GM19023 (cell line): ENCODE data around the gene CNTFR.

Source experiments
- ATAC-seq: cut with Tn5 transposase; IDR thresholded peaks from one replicate; pipeline ENCODE4 v1.9.1; 2021; ENCODE audit warnings: mild to moderate bottlenecking, moderate library complexity; ENCODE audit not compliant: unreplicated experiment

The CNTFR gene

DNA sequence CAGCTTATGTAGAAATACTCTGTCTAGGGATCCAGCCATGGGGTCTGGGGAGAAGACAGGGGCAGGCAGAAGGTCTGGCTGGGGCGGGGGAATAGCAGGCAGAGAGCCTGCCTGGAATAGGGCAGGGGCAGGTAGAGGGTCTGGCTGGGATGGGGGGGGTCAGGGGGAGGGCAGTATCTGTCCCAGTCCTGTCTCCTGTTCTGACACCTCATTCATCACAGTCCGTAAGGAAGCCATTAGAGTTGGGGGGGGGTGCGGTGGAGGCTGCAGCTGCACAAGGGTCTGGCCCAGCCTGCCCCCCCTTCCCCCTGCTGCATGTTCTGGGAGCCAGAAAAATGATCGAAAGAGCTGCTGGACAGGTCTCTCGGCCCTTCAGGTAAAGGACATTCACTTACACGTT, 32.6 kb downstream of the CNTFR start:
- no peak for ATAC-seq

DNA sequence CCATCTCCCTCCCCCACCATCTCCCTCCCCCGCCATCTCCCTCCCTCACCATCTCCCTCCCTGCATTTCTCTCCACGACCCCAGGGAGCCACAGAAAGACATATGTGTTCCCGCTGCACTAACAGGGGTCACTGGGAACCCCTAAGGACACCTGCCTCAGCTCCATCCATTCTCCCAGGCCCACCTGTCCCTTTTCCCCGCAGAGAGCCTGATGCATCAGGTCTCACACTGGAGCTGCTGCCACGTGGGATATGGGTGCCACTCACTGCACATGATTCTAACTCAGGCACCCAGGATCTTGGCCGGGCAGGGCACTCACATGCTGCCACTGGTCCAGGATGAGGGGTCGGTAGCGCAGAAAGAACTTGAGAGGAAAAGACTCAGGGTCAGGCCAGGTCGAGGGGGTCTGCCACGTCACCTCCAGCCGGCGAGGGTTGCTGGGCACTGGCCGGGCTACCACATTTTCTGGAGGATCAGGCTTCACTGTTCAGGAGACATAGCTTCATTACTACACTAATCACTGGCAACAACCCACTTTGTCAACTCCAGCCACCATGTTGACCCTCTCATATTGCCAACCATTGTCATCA, 33.5 kb downstream of the CNTFR start:
- ATAC-seq: no peak

DNA sequence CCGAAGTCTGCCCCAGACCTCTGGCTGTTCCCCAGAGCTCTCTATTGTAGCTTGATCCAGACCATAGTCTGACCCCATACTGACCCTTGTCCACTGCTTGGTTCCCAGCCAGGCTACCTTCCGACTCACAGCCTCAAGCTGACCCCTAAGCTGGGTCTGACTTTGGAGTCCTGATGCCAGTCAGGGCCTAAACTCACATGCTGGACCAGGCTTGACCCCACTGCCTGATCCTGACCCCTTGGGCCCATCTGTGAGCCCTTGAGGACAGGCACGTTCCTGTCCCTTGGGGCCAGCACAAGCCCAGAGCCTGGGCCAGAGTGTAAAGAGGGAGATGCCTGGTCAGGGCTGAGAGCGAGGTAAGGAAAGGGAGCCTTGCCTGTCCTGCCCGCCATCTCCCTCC, 34.0 kb downstream of the CNTFR start:
- no peak for ATAC-seq

DNA sequence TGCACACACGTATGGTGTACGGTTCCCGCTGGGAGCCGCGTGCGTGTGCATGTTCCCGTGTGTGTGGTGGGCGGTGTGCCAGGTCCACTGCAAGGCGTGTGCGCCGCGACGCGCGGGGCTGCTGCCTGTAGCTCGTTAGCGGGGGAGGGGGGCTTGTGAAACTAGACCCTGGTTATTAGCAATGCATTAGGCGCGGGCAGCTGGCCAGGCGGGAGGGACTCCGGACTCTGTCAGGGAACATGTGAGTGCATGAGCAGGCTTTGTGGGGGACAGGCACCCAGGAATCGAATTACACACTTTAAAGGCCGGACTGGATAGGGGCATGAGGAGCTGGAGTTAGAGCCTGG, 34.5 kb downstream of the CNTFR start:
- ATAC-seq: no peak

DNA sequence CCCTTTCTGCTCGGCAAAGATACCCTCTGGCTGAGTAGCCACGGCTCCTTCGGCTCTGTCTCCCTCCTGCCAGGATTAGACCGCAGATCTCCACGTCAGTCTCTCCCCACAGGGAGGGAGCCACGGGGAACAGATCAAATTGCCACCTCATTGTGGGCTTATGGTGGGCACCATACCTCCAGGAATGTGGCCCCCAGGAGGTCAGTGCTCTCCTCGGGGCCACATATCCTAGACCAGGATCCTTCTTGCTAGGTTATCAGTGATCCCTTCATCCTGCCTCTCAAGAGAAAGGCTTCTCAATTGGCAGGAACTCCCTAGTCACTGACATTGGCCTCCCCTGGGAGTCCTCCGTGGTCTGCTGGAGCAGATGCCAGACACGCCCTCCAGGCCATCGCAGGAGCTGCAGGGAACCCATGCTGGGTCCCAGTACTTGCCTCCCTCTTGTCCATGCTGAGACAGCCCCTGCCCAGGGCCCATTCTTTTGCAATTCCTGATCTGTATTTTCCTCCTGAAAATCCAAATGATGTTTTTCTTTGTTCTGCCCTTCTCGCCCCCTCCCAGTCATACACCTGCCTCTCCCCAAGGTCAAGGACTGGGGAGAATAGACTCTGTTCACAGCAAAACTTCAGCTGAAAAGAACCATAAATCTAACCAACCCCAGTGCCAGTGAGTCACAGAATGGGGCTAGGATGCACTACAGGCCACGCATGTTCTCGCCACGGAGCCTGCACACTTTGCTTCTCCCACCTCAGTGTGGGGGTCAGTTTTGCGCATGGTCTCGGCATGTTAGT, 35.1 kb downstream of the CNTFR start:
- no peak for ATAC-seq

DNA sequence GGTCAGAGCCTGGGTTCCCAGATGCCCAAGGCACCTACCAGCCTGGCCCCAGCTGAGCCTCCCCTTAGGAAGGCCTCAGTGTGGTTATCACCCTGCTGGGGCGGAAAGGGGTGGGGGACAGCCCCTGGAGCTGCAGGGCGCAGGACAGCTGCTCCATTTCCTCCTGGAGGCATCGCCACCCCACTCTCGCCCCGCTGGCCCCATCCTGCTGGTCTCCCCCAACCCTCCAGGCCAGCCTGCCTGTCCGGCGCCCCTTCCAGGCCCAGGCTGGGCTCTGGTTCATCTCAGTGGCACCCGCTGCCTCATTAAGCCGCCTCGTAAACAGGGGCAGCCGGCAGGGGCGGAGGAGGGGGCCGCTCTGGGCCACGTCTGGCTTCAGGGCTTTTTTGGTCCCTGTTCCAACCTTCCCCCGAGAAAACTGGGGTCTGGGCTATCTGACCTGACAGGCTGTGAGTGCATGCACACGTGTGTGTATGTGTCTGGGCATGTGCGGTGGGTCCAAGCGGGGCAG, 36.0 kb downstream of the CNTFR start:
- ATAC-seq: no peak

DNA sequence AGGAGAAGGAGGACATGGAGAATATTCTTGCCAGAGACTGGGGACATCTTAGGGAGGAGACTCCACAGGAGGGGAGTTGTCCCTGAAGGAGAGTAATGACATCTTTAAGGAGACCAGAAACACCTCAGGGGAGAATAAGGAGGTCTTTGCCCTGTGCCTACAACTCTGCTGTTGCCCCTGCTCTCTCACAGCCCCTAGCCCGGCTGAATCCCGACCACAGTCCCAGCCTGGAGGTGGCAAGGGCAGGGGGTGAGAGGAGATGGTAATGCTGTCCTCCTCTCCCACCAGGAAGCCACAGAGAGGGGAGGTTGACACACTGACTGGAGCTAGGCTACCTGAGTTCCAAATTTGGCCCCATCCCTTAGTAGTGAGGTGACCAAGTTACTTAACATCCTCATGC, 36.5 kb downstream of the CNTFR start:
- ATAC-seq: no peak

DNA sequence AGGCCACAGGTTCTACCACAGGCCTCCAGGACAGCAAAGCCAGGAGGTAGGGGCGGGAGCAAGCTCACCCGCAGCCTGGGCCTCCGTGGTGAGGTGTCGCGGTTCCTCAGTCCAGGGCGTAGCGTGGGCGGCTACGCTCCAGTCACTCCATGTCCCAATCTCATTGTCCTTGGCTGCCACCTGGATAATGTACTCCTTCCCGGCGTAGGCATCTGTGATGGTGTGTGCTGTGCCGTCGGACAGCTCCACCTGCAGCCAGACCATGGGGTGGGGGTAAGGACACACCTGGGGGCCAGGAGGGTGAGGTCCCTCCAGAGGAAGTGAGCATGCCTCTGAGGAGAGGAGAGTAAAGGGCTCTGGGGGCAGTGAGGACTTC, 36.9 kb downstream of the CNTFR start:
- ATAC-seq: no peak

DNA sequence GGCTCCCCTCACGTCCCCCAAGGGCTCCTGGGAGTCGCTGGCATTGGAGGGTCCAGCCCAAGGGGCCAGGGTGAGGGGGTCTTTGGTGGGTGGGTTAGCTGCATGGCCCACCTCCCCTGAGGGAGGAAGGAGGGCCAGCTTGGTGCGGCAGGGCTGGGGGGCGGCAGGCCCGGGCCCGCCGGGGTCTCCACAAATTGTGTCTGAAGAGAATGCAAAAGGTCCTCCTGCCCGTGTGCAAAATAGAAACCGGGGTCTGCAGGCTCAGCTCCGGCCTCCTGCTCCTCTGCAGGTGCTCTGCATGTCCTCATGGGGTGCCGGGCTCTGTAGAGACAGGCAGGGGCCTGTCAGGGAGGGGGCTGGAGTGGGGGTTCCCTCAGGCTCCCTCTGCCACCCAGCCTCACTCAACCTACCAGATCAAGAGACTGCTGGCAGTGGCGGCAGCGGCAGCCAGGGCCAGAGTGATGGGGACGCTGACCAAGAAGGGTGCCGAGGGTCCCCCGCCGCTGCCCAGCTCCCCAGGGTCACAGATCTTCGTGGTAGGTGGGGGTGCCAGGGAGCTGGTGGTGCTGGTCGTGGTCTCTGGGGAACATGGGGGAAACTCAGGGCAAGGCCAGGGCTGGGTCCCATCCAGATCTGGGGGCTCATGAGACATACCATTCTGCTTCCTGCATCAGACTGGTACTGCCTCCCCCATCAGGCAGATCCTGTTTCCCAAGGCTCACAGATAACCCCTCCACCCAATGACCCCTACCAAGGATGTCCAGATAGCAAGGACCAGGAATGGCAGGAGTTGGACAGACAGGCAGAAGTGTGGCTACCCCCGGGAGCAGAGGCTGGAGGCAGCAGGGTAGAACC, 37.5 kb downstream of the CNTFR start:
- ATAC-seq: no peak

DNA sequence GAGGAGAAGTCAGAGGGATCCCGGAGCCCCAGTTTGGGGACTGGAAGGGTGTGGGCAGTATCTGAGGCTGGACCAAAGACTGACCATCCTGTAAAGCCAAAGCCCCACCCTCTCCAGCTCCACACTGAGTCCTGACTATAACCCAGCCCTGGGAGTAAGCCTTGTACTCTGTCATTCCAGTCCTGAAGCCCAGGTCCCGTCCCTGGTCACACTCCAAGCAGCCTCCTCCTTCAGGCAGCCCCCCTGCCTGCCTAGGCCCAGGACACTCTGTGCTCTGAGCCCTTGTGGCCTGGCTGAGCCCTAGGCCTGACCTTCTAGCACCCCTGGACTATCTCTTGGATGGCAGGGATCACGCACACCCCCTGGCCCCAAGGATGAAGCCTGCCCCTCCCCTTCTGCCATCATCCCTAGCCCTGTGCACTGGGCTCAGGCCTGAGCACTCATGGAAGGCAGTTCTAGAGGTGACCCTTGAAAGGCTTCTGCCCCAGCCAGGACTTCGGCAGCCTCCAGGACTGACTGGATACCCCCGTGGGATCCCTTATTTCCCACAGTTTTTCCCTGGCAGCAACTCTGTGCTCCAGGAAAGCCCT, 38.7 kb downstream of the CNTFR start:
- no peak for ATAC-seq

DNA sequence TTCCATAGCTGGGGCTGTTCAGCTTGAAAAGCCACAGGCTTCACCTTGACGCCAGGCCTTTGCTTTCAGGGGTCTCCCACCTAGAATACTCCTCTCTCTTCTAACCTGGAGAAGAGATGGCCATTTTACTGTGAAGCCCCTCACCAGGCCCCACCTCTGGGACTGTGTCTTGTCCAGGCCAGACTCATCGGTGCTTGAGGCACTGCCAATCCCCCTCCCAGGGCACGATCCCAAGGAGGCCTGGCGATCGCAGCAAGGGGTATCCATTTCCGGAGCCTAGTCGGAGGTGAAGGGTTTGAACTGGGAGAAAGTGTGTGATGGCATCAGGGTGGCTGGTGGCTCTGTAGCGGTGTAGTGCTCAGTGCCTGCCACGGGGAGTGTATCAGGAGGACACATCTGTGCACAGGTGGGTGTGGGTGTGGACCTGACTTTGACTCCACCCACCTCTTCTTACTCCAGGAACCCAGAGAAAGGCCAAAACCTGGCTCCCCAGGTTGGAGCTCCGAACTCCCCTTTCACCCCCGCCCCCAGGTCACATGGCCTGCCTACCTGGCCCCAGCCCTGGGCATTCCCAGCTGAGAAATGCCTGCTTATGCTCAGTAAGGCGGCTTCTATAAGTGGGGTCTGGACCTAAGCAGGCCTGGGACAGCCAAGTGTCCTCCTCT, 39.4 kb downstream of the CNTFR start:
- no peak for ATAC-seq

DNA sequence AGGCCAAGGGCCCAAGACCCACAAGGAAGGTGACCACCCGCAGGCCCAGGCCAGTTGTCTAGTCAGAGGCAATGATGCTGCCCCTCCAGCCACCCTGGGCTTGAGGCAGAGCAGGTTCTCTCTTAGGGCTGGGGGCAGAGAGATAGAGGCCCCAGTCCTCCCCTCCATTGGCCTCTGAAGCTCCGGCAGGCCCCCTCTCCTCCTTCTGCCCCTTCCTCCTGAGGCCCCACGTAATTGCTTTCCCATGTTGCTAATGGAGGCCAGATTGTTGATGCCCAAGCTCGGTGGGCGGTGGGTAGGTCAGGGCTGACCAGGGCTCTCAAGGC, 40.2 kb downstream of the CNTFR start:
- no peak for ATAC-seq

DNA sequence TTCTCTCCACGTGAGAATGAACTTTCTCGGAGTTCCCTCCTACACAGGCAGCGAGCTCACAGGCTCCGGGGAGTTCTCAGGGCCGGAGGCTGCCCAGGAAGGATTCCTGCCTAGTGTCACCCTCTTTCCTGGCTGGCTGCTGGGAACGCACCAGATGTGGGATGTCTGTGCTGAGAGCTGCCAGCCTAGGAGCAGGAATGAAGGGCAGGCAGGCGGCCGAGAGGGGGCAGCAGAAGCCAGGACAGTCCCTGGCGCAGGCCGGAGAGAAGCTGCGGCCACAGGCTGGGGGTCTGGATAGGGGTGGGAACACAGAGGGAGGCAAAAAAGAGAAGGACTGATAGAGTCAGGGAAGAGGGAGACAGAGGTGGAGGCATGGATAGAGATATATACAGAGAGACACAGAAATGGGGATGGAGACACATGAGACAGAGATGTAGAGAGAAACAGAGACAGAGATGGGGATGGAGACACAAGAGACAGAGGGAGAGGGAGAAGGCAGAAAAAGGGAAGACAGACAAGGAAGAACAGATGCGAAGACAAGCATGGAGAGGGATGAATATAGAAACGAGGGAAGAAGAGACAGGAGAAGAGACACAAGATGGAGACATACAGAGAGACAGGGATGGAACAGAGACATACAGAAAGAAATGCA, 41.4 kb downstream of the CNTFR start:
- ATAC-seq: no peak

DNA sequence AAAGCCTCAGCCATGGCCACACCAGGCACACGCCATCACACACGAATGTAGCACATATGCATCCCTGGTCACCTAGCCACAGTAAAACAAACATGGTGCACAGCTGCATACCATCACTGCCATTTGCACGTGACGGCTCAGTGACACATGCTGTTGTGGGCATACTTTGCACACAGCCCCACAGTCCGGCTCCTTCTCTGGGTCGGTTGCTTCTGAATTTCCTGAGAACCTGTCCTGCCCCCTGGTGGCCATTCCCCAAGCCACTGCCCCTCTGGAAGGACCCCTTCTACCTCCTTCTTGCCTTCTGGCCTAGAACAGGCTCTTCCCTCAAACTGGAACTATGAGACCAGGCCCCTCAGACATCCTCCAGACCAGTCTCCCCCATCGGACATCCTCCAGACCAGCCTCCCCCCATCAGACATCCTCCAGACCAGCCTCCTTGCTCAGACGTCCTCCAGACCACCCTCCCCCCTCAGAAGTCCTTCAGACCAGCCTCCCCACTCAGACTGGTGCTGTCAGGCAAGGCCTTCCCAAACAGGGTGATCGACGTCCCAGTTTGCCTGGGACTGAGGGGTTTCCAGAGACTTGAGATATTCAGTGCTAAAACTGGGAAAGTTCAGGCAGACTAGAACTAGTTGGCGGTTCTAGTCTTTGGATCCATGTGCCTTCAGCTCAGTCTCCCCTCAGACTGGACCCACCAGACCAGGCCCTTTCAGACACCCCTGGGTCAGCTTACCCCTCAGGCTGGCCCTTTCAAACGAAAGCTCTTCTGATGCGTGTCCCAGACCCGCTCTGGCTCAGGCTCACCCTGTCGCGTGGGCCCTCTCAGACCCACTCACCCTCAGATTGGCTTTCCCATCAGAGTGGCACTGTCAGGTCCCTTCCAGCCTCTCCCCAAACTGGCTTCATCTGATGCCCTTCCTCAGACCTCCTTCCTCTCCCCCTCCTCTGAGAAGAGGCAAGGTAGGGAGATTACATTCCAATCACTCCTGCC, 42.4 kb downstream of the CNTFR start:
- no peak for ATAC-seq

DNA sequence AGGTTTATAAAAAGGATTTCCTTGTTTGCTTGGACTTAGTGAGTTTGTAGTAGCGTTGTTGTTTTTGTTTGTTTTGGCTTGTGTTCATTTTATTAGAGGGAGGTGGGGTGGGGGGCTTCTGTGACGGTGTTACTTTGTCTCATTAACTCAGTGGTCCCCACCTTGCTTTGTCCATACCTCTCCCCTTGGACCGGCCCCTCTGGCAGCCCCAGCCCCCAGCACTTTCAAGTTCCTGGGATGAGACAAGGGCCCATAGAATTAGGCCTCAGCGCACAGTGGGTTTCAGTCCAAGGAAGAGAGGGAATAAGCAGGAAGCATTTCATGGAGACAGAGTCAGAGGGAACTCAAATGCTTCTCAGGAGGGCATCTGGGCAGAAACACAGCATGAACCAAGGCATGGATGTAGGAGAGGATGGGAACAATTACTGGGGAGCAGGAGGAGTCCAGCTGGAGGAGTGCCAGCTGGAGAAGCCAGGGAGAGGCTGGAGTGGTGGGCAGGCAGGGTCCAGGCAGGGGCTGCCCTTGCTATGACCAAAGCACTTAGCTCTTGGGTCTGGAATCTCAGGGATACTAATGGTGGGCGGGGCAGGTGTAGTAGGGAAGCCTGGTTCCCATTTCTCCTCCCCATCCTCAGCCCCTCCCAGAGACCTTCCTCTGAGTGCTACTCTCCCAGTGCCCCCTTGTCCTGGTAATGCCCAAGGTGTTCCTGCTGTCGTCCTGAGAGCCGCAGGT, 43.3 kb downstream of the CNTFR start:
- no peak for ATAC-seq

DNA sequence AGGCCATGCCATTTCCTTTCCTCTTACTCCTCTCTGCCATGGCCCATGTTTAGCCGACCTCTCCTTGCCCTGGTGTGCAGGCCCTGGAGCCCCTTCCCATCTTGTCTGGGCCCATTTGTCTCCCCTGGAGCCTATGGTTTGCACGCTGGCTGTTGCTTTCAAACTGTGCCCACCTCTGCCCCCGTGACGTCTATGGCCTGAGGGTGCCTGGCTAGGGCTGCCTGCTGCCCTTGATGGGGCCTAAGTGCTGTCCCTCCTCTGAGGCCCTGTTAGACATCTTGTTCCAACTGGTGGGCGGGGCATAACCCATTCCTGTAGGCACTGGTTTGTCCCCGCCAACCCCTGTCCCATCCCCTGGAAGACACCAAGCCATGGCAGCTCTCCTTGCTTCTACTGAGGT, 44.0 kb downstream of the CNTFR start:
- ATAC-seq: no peak

DNA sequence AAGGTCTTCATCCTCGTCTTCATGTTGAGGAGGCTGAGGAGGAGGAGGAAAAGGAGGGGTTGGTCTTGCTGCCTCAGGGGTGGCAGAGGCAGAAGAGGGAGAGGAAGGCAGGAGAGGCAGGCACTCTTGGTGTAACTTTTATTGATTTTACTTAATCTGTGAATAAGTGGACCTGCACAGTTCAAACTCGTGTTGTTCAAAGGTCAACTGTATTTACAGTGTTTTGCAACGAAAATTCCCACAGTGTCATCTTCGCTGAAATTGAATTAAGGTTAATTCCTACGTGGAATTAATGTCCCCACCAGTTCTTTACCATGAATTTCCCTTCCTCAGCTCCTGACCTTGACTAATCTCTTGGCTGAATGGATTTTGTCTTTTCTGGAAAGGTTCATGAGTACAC, 45.5 kb downstream of the CNTFR start:
- no peak for ATAC-seq

DNA sequence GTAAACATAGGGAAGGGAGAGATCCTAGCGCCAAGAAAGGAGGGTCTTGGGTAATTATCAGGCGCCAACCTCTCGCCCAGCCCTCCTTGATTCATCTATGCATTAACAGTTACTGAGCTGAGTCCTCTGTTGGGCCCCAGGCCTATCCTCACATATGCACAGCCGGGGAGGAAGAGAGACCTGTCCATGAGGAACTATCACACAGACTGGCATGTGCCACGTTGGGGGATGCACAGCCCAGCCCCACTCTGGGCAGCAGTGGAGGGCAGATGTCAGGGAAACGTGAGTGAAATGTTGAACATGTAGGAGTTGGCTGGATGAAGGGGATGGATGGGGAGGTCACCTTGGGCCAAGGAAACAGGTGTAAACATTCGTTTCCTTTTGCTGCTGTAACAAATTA, 48.0 kb downstream of the CNTFR start:
- no peak for ATAC-seq

DNA sequence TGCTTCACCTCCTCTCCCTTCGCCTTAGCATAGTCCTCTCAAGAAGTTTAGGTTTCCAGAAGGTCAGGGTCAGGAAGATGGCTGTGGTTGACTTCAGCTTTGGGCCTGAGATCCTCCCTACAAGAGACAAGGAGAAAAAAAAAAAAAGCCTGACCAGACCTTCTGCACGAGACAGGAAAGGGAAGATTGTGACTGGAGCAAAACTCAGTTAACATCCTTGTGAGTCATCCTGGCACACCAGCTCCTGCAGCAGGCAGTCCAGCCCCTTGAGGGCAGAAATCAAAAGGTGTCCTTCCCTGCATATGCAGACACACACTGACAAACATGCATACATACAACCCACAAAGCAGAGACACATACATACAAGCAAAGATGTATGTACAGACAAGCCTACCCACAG, 48.7 kb downstream of the CNTFR start:
- no peak for ATAC-seq
